HG02678 (cell line): ENCODE results near the gene CGREF1.

Experiments
- ATAC-seq: cut with Tn5 transposase; IDR thresholded peaks from one replicate; pipeline ENCODE4 v1.9.1; 2021; ENCODE audit warnings: mild to moderate bottlenecking, moderate library complexity; ENCODE audit not compliant: unreplicated experiment

The CGREF1 gene, protein sequence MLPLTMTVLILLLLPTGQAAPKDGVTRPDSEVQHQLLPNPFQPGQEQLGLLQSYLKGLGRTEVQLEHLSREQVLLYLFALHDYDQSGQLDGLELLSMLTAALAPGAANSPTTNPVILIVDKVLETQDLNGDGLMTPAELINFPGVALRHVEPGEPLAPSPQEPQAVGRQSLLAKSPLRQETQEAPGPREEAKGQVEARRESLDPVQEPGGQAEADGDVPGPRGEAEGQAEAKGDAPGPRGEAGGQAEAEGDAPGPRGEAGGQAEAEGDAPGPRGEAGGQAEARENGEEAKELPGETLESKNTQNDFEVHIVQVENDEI

DNA sequence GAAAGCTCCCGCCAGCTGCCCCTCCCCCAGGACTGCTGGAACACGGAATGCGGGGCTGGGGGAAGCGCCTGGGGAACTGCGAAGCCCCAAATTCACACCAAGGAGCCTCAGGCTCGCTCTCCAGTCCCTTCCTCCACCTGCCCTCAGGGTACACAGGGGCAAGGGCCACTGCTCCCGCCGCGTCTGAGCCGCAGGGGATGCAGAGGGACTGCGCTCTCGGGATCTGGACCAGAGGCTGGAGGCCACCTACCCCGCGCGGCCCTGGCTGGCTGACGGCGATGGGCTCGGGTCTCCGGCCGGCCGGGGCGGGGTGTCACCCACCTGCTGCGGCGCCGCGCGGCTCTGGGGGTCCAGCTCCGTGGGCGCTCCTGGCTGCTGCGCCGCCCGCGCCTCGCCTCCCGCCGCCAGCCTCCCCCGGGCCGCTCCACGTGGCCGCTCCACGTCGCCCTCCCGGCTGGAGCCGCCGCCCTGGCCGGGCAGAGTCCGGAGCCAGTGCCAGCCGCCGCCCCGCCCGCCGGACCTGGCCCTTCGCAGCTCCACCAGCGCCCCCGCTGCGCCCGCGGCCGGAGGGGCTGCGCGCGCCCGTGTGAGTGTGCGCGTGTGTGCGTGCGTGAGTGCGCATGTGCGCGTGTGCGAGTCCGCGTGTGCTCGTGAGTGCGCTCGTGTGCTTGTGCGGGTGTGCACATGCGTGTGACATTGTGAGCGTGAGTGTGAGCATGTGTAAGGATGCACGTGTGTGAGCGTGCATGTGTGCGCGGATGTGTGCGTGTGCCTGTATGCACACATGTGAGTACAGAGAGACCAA lies at the start of gene CGREF1:
Gene CGREF1 (minus strand): TSS at position 604 of the 805 bp plus-strand sequence. CDS start 14,762 bp downstream, outside the sequence.
- ATAC-seq = no peak

DNA sequence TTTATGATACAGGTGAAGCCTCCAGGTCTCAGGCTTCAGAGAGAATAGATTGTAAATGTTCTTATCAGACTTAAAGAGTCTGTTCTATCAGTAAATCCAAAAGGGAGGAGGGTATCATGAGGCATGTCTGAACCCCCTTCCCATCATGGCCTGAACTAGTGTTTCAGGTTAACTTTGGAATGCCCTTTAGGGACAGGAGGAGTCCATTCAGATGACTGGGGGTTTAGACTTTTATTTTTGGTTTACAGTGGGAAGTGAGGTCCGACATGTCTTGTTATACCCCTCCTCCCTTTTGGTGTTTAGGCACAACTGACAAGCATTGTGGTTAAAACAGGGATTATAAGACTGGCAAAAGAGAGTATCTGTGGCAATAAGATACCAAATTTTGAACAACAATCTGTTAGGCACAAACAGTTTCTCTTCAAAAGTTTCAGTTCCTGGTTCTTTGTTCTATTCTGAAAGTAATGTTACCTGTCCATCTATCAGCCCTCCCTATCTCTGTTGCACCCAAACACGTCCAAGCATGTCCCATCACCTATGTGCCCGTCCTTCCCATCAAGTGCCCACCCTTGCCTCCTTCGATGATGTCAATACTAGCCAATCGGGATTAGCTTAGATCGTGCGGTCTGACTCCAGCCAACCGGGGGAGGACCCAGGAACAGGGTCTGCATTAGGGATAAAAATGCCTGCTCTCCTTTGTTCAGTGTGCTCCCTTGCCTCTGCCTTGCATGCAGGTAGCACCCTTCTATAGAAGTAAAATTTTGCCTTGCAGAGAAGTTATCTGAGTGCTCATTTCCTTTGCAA lies 46.2 kb upstream of the CGREF1 start:
- ATAC-seq = no peak

GRCh38 chr2:27162151-27163121 lies 43.5 kb upstream of the CGREF1 start:
- no peak for ATAC-seq

GRCh38 chr2:27160191-27160590 lies 41.3 kb upstream of the CGREF1 start:
- no peak for ATAC-seq

DNA sequence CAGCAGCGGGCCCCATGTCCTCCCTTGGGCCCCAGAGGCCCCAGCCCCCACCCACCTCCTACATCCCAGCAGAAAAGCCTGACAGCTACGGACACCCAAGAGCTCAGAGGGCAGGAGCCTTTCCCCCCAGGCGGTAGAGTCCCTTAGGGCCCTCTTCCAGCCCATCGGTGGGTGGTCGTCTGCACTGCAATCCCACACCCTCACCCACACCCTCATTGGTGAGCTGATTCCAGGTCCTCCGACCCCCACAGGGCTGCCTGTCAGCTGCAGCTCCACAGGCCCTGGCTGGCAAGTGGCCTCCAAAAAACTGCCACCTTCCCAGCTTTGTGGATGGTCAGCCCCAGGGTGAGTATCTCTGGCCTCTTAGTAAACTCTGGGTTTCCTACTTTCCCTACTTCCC lies 40.3 kb upstream of the CGREF1 start:
- ATAC-seq = no peak

GRCh38 chr2:27158468-27158867 lies 39.5 kb upstream of the CGREF1 start:
- no peak for ATAC-seq

DNA sequence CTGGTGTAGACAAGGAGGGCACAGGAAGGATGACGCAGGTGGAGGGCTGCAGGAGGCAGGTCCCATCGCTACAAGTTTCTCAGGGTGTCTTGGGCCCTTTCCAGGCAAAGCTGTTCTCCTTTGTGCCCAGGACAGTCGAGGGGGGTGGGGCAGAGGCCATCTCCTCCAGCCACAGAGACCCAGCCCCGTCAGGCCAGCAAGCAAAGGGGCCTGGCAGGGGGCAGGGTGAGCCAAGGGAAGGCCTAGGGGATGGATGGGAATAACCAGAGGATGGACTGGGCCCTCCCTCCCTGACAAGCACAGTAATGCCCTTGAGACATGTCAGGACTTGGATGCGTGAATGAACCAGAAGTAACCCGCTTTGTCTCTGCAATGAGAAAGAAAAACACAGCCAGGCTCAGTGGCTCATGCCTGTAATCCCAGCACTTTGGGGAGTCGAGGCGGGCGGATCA lies 36.2 kb upstream of the CGREF1 start:
- ATAC-seq = no peak

DNA sequence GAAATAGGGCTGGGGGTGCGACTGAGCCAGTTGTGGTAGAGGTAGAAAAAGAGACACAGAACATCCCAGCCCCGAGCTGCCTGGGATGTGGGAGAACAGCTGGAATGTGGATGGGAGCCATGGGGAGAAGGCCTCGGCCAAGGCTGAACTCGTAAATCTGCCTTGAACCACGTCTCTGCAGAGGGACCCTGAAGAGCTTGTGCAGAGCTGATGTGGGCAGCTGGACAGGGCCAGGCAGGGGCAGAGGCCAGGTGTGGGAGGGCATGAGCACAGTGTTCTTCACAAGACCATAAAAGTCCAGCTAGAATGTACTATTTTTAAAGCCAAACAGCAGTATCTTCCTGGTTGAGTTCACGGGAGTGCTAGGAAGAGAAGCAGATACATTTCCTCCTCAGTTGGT lies 35.6 kb upstream of the CGREF1 start:
- ATAC-seq = no peak

GRCh38 chr2:27152796-27153464 lies 34.0 kb upstream of the CGREF1 start:
- ATAC-seq = no peak

GRCh38 chr2:27152102-27152795 lies 33.3 kb upstream of the CGREF1 start:
- ATAC-seq = no peak

- no peak for ATAC-seq
Measured at GRCh38 chr2:27150639-27151230, 31.8 kb upstream of the CGREF1 start.

GRCh38 chr2:27149570-27150405 lies 30.9 kb upstream of the CGREF1 start:
- ATAC-seq = no peak

DNA sequence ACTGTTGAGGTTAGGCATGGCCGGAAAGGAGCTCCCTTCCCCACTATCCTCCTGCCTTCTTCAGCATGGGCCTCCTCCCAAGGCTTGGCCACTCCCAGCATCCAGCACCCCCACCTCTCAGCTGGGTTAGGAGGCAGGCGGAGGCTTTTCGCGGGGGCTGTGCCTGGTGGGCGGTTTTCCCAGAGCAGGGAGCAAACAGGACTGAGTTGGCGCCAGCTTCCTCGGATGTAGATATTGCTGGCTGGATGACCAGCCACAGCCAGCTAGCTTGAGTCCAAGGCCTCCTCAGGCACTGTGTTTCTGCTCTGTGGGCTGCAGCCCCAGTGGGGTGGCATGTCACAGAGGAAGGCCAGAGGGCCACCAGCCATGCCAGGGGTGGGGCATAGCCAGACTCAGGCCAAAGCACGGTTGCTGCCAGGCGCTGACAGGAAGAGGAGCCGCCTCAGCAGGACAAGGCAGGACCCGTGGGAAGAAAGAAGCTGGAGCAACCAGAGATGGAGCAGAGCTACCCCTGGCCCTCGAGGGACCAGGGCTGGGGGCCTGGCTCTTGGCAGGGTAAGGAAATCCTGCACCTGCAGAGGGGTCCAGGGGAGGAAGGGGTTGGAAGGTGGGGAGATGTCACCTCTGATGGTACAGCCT lies 30.0 kb upstream of the CGREF1 start, which contains the start of gene TCF23:
Gene TCF23 (plus strand): TSS at position 204 of the 639 bp plus-strand sequence. CDS start 130 bp downstream, at position 334.
- ATAC-seq = no peak

- ATAC-seq = no peak
Measured at GRCh38 chr2:27147935-27148334, 29.0 kb upstream of the CGREF1 start.

- no peak for ATAC-seq
Measured at GRCh38 chr2:27145682-27146081, 26.8 kb upstream of the CGREF1 start.

GRCh38 chr2:27143285-27143684 lies 24.4 kb upstream of the CGREF1 start:
- no peak for ATAC-seq

GRCh38 chr2:27139310-27139709 lies 20.4 kb upstream of the CGREF1 start, which contains the start of gene PRR30:
Gene PRR30 (minus strand): TSS chr2:27139410. CDS start chr2:27138329, 1,081 bp downstream.
- ATAC-seq = no peak
